Upper lobe of left lung (tissue), 4 donors: ENCODE results near the gene FAM184B.

Source experiments
- CTCF ChIP-seq, 6 experiments: fragments of 450-650 bp in 4 of 6; fragments of 200-600 bp in 2 of 6; sonication (generic) in 2 of 6; IDR thresholded peaks; one replicate each; pipeline ENCODE4 v1.5.1; 2016 to 2019; ENCODE audit warnings: antibody characterized with exemption in 6 of 6
- EP300 ChIP-seq, 4 donors: sonication (generic); formaldehyde crosslinking; IDR thresholded peaks; one replicate each; pipeline ENCODE4 v1.5.1; 2017; ENCODE audit warnings: antibody characterized with exemption in 4 of 4, control low read depth in 2 of 4
- POLR2A ChIP-seq, 4 donors: fragments of 450-650 bp; IDR thresholded peaks; one replicate each; pipeline ENCODE4 v1.5.1; 2016 to 2017; ENCODE audit warnings: antibody characterized with exemption in 4 of 4, mild to moderate bottlenecking in 2 of 4
- POLR2AphosphoS5 ChIP-seq, 2 donors: sonication (generic); formaldehyde crosslinking; IDR thresholded peaks; one replicate each; pipeline ENCODE4 v1.5.1; 2017; ENCODE audit warnings: antibody characterized with exemption in 2 of 2

GRCh38 chr4:17823871-17824669, 42.6 kb upstream of the FAM184B start:
- TF ChIP-seq EP300 (IDR thresholded peaks at IDR 0.05): no peak
- TF ChIP-seq CTCF (IDR thresholded peaks at IDR 0.05): no peak
- TF ChIP-seq POLR2A (IDR thresholded peaks at IDR 0.05): no peak
- no peak for TF ChIP-seq POLR2AphosphoS5 (IDR thresholded peaks at IDR 0.05)
